MG63 (cell line): ENCODE data around the gene CYTH1. TPM values are rescaled to one million over a fixed set of nuclear protein-coding genes. Genes with fewer than 3 reads are reported as not detected.

Source experiments
- DNase-seq: peaks from one replicate; pipeline ENCODE4 v3.0.0-alpha.2; 2020
- H3K27me3 ChIP-seq: fragments of 250-450 bp; sonication (Bioruptor Pico); 2 replicates; pipeline ENCODE4 v1.5.1; 2020; ENCODE audit warnings: mild to moderate bottlenecking, moderate library complexity
- H3K36me3 ChIP-seq: fragments of 250-450 bp; sonication (Bioruptor Pico); 2 replicates; pipeline ENCODE4 v1.5.1; 2020; ENCODE audit warnings: mild to moderate bottlenecking, moderate library complexity
- H3K4me3 ChIP-seq: fragments of 250-450 bp; sonication (Bioruptor Pico); 2 replicates; pipeline ENCODE4 v1.5.1; 2020; ENCODE audit warnings: mild to moderate bottlenecking, moderate library complexity
- H3K9me3 ChIP-seq: fragments of 250-450 bp; sonication (Bioruptor Pico); 2 replicates; pipeline ENCODE4 v1.5.1; 2020; ENCODE audit warnings: mild to moderate bottlenecking, moderate library complexity
- total RNA-seq: library from RNA; depleted of rRNA; stranded (reverse); fragments of >200 nt; shearing (Covaris generic); gene quantifications from 2 replicates; pipeline ENCODE4 v1.2.3, GENCODE V29; 2014; ENCODE audit warnings: low replicate concordance

CYTH1 gene
- total RNA-seq, 1 experiment from 2014 or later: 11.2 TPM

GRCh38 chr17:78669975-78670518, 112.0 kb downstream of the CYTH1 start:
- H3K9me3 ChIP-seq: no peaks in the 10 kb centered on the region
- no peak for DNase-seq
- H3K27me3 ChIP-seq: no peaks in the 10 kb centered on the region
- H3K4me3 ChIP-seq: no peak overlapping the region
- no peaks in the 10 kb centered on the region for H3K36me3 ChIP-seq

GRCh38 chr17:78669256-78669974, 112.7 kb downstream of the CYTH1 start:
- Histone ChIP-seq H3K4me3 (no peak overlapping the region), H3K36me3 (no peaks in the 10 kb centered on the region), H3K9me3 (no peaks in the 10 kb centered on the region), H3K27me3 (no peaks in the 10 kb centered on the region)
- no peak for DNase-seq

DNA sequence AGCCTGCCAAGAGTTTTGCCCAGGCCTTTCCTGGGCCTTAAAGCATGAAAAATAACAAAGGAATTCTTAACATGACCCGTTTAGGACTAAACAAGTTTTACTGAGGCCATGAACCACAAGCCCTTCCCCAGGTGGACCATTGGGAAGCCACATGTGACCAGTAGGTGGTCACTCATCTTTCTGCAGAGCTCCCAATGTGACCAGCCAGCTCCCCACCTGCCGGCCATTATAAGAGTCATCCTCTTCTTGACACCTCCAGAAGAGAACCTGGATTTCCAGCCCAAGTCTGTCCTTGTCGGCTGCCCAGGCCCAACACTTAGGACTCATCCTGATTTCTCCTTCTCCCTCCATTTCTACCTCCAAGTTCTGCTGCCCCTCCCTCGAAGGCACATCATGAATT, 113.2 kb downstream of the CYTH1 start:
- Histone ChIP-seq H3K9me3 (no peaks in the 10 kb centered on the region), H3K36me3 (no peaks in the 10 kb centered on the region), H3K4me3 (no peak overlapping the region), H3K27me3 (no peaks in the 10 kb centered on the region)
- no peak for DNase-seq

GRCh38 chr17:78667741-78668640, 114.1 kb downstream of the CYTH1 start:
- DNase-seq: no peak
- Histone ChIP-seq H3K4me3 (no peak overlapping the region), H3K27me3 (no peaks in the 10 kb centered on the region), H3K9me3 (no peaks in the 10 kb centered on the region), H3K36me3 (no peaks in the 10 kb centered on the region)

GRCh38 chr17:78667091-78667490, 115.0 kb downstream of the CYTH1 start:
- no peak overlapping the region for H3K4me3 ChIP-seq
- no peak for DNase-seq
- peaks cover 4% of the 10 kb centered on the region; the same call in 1 of the 2 replicates for H3K27me3 ChIP-seq

DNA sequence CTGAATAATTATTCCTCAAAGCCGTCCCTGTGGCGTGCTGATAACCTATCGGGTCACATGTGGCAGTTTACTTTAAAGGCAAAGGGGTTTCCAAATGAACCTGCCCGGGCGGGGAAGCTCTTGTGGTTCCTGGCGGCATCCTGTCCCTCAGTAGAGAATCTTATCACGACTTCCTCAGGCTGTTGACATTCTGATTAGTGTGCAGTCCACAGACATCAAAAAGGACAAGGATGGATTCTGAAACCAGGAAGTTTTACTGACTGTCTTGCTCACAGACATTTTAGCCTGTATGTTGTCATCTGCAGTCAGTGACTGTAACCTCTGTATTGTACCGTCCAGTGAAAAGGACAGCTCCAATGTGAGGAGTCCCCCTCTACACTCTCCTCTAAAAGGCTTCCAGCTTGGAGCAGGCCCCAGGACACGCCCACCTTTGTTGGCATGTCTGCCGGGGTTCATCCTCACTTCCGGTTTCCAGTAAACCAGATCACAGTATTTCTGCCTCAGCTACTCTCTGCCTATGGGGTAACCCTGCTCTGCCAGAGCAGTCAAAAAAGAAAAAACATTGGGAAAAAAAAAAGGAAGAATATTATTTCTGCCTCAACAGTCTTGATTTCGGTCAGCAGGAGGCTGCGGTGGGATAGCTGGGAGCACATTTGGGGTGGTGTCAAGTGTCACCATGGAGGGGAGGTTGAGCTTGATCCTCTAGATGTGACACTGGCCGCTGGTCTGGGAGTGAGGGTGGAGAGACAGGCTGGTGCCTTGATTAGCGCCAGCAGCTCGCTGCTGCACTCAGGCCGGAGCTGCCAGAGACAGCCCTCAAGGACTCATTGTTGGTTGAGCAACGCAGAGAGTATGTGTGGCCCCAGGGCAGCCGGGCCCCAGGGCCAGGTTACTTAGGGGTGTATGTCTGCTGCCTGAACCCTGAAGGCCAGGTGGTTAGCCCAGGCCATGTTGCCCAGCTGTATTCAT, 115.8 kb downstream of the CYTH1 start:
- DNase-seq: no peak
- H3K4me3 ChIP-seq: no peak overlapping the region
- peaks cover 5% of the 10 kb centered on the region for H3K27me3 ChIP-seq
- no peaks in the 10 kb centered on the region for H3K9me3 ChIP-seq
- H3K36me3 ChIP-seq: no peaks in the 10 kb centered on the region

More at GRCh38 chr17:78667091-78667490, 115.0 kb downstream of the CYTH1 start:
- H3K36me3 ChIP-seq: no peaks in the 10 kb centered on the region
- no peaks in the 10 kb centered on the region for H3K9me3 ChIP-seq

GRCh38 chr17:78665387-78665951, 116.6 kb downstream of the CYTH1 start:
- H3K36me3 ChIP-seq: no peaks in the 10 kb centered on the region
- no peaks in the 10 kb centered on the region for H3K9me3 ChIP-seq
- H3K4me3 ChIP-seq: no peak overlapping the region
- no peak for DNase-seq
- peaks cover 9% of the 10 kb centered on the region for H3K27me3 ChIP-seq

- DNase-seq: no peak
- peaks cover 9% of the 10 kb centered on the region for H3K27me3 ChIP-seq
- H3K9me3 ChIP-seq: no peaks in the 10 kb centered on the region
- no peaks in the 10 kb centered on the region for H3K36me3 ChIP-seq
- H3K4me3 ChIP-seq: no peak overlapping the region
Observed at GRCh38 chr17:78664476-78665386, 117.3 kb downstream of the CYTH1 start.

- peaks cover 9% of the 10 kb centered on the region for H3K27me3 ChIP-seq
- DNase-seq: no peak
- no peaks in the 10 kb centered on the region for H3K36me3 ChIP-seq
- no peaks in the 10 kb centered on the region for H3K9me3 ChIP-seq
- H3K4me3 ChIP-seq: no peak overlapping the region
Observed at GRCh38 chr17:78661093-78661770, 120.8 kb downstream of the CYTH1 start.

GRCh38 chr17:78659546-78659945, 122.5 kb downstream of the CYTH1 start:
- no peaks in the 10 kb centered on the region for H3K9me3 ChIP-seq
- DNase-seq: no peak
- peaks cover 9% of the 10 kb centered on the region for H3K27me3 ChIP-seq
- no peak overlapping the region for H3K4me3 ChIP-seq
- H3K36me3 ChIP-seq: no peaks in the 10 kb centered on the region

GRCh38 chr17:78658281-78658785, 123.7 kb downstream of the CYTH1 start:
- Histone ChIP-seq H3K36me3 (no peaks in the 10 kb centered on the region), H3K9me3 (no peaks in the 10 kb centered on the region), H3K27me3 (peaks cover 9% of the 10 kb centered on the region), H3K4me3 (no peak overlapping the region)
- no peak for DNase-seq

DNA sequence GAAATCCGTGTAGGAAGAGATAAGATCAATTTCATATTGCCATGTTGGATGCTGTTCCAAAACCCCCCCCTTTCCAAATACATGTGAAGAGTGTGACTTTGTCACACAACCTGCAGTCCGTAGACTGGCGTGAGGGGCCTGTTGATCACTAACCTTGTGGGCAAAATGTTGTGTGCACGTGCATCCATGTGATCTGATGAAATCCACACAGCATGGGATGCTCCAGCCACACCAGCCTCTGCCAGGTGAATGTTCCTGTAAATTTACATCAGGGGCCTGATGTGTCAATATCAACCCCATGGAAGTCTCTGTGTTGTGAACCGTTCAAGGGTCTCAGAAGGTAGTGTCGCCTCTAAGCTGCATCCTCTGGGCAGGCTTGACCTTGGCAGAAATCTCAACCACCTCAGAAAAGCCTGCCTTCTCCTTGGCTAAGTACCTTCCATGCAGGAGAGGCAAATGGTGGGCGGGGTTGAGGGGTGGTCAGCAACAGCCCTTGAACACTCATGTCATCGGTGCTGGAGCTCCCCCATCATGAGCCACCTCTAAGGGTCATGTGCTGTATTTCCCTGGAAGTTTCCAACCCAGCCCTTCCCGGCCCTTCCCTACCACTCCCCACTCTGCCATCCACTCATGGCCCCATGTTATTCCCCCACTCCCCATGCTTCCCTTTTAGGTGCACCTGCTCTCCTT, 126.7 kb downstream of the CYTH1 start:
- Histone ChIP-seq H3K36me3 (no peaks in the 10 kb centered on the region), H3K27me3 (no peaks in the 10 kb centered on the region), H3K4me3 (no peak overlapping the region), H3K9me3 (no peaks in the 10 kb centered on the region)
- DNase-seq: no peak

- Histone ChIP-seq H3K4me3 (no peak overlapping the region), H3K36me3 (no peaks in the 10 kb centered on the region), H3K27me3 (no peaks in the 10 kb centered on the region), H3K9me3 (no peaks in the 10 kb centered on the region)
- DNase-seq: no peak
Observed at GRCh38 chr17:78654325-78654724, 127.7 kb downstream of the CYTH1 start.

DNA sequence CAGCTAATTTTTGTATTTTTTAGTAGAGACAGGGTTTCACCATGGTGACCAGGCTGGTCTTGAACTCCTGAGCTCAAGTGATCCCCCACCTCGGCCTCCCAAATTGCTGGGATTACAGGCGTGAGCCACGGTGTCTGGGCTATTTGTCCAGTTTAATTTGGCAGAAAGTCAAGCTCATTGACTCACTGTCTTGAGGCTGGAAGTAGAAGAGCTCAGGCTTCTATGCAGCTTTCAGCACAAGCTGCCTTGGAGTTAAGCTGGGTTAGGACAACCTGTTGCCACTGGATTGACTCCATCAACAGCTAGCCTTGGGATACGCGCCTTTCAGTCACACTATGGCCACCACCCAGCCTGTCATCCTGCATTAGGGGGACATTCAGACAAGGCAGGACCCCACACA, 128.7 kb downstream of the CYTH1 start:
- Histone ChIP-seq H3K27me3 (no peaks in the 10 kb centered on the region), H3K9me3 (no peaks in the 10 kb centered on the region), H3K36me3 (no peaks in the 10 kb centered on the region), H3K4me3 (no peak overlapping the region)
- no peak for DNase-seq
